D721Med (cell line): ENCODE measurements around the gene SIRT6.

ENCODE experiments used
- DNase-seq: peaks from one replicate; pipeline ENCODE4 v3.0.0; 2011; ENCODE audit warnings: low spot score; ENCODE audit not compliant: insufficient read length
- FAIRE-seq: peaks from 2 replicates; lab custom pipeline; 2011; peaks lifted over from hg19 to GRCh38; lab: Jason Lieb, UNC
- TF ChIP-seq, protein P1 (sequence below): IDR thresholded peaks from 2 replicates; pipeline ENCODE4 v1.5.1; 2012; ENCODE audit warnings: mild to moderate bottlenecking, control low read depth; ENCODE audit not compliant: insufficient read depth; ENCODE audit errors: missing control alignments

Gene SIRT6

GRCh38 chr19:4189641-4190040 lies 7.3 kb upstream of the SIRT6 start:
- FAIRE-seq (no peak), DNase-seq (no peak)
- TF ChIP-seq, protein P1, sequence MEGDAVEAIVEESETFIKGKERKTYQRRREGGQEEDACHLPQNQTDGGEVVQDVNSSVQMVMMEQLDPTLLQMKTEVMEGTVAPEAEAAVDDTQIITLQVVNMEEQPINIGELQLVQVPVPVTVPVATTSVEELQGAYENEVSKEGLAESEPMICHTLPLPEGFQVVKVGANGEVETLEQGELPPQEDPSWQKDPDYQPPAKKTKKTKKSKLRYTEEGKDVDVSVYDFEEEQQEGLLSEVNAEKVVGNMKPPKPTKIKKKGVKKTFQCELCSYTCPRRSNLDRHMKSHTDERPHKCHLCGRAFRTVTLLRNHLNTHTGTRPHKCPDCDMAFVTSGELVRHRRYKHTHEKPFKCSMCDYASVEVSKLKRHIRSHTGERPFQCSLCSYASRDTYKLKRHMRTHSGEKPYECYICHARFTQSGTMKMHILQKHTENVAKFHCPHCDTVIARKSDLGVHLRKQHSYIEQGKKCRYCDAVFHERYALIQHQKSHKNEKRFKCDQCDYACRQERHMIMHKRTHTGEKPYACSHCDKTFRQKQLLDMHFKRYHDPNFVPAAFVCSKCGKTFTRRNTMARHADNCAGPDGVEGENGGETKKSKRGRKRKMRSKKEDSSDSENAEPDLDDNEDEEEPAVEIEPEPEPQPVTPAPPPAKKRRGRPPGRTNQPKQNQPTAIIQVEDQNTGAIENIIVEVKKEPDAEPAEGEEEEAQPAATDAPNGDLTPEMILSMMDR = no peak

DNA sequence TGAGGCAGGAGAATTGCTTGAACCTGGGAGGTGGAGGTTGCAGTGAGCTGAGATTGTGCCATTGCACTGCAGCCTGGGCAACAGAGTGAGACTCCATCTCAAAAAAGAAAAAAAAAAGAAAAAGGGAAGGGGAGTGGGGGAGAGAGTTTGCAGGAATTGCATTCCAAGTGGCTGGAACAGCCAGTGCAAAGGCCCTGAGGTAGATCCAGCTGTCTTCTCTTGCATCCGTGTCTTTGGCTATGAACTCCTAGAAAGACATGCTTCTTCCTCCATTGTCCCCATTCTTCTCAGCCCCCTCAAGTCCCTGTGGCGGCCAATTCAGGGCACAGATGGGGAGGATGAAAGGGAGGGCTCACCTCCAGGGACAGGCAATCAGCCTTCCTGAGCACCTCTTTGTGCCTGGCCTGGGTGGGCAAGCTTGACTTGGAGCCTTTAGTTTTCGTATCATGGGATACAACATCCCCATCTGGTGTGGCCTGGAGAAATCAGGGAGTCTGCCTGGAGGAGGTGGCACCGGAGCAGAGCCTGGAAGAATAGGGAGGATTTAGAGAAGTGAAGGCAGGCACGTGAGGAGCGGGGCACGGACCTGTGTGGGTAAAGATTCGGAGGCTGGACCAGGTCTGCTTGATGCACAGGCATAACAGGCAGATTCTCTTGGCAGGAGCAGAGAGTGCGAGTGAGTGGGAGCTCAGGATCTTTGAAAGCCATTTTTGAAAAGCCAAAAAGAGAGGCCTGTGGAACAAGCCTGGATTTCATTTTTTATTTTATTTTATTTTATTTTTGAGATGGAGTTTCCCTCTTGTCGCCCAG lies 5.2 kb upstream of the SIRT6 start:
- FAIRE-seq = no peak
- TF ChIP-seq, protein P1 = no peak
- DNase-seq = no peak

DNA sequence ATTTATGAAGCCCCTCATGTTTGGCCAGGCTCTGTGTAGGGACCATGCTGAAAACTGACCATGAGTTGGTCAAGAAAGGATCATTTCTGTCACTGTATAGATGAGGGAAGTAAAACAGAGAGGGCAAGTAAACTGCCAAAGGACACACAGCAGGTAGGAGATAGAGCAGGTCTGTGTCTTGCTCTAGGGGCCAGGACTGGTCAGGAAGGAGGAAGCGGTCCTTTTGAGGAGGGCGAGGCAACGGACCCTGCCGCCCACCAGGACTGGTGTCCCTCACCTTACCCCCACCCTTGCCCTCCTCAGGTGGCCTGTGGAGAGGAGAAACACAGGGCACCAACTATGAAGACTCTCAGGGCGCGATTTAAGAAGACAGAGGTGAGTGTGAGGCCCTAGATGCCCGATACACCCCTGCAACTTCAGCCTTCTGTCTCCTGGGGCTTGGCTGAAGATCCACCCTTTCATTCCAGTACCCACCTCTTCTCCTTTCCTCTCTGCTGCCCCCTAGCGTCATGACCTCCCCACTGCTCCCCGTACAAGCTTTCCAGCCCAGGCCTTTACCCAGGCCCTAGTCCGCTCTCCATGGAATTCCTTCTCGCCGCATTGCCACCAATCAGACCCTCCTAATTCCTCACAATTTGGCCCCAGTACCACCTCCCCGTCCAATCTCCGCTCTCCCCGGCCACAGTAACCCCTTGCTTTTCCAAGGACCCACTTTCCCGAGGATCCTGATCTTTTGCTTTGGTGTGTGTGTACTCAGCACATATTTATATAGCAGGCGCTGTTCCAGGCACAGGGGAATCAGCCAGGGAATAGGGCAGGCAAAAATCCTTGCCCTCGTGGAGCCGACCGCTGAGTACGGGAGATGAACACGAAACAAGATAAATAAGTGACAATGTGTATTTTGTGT lies 4.0 kb upstream of the SIRT6 start:
- FAIRE-seq (no peak), DNase-seq (peak; percentile 79)
- TF ChIP-seq, protein P1 = peak; percentile 81

DNA sequence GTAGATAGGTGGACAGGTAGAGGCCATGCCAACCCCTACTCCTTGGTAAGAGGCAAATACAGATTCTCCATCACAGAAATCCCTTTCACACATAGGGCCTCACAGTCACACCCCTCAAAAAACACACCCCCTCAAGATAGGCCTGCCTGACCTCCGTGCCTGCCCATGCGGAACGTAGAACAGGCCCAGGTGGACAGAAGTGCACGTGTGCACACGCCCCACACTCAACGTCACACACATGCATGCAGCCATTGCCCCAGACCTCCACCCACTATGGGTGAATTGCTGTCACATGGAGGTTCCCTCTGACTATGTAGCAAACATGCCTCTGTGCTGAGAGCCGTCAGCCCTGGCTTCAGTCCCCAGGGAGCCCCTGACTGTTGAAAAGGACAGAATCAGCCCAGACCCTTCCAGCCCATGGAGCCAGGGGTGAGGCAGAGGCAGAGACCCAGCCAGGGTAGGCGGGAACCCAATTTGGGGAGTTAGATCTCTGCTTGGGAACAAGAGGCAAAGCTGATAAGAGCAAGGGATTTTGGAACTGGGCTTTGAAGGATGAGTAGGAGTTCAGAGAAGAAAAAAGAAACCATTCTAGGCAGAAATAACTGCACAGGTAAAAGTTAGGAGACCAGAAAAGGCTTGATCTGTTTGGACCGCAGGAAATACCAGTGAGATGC lies 3.2 kb upstream of the SIRT6 start:
- TF ChIP-seq, protein P1 = no peak
- no peak for FAIRE-seq
- no peak for DNase-seq

GRCh38 chr19:4184718-4185352 lies 2.5 kb upstream of the SIRT6 start:
- DNase-seq = no peak
- TF ChIP-seq, protein P1 = no peak
- no peak for FAIRE-seq

DNA sequence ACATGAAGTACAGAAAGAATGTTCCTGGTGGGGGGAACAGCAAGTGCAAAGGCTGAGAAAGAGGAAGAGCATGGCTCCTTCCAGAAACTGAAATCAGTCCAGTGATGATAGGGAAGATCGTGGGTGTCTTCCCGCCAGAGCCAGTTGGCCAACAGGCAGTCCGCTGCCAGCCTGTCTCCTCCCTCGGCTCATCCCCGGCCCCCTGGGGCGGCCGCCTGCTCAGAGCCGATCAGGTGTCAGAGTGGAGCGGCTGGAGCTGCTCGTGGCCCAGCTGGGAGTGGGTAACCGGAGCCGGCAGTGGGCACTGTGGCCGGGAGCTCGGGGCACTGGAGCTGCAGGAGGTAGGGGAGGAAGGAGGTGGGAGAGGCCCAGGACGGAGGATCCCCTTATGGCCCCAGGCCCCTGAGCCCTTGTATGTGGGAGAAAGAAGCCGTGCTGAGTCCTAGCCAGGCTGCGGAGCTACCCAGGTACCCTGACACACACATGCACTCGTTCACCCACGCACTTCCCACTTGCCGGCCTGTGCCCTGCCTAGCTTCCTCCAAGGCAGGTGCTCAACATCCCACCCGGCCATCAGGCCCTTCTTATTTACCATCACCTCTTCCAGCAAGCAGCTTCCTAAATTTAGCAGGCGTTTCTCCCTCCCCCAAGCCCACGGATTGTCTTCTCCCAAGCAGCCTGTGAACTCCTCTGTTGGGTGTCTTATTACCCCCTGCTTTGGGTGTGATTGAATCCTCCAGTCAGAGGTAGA lies 1.8 kb upstream of the SIRT6 start:
- no peak for FAIRE-seq
- peak; percentile 66 for DNase-seq
- TF ChIP-seq, protein P1 = no peak
